ENCODE results near the gene KRT15.

The KRT15 gene

GRCh38 chr17:41518789-41519449, at the start of gene KRT15:
Gene KRT15, minus strand, starts transcription at chr17:41518890. Its CDS starts 63 bp downstream, at chr17:41518827.
- no peak for DNase-seq (ENCODE audit: low spot score)

GRCh38 chr17:41567317-41567716, 48.6 kb upstream of the KRT15 start:
- DNase-seq (ENCODE audit: low spot score), result no peak

- no peak for DNase-seq (ENCODE audit: low spot score)
Observed at GRCh38 chr17:41565338-41565737, 46.6 kb upstream of the KRT15 start.

GRCh38 chr17:41563607-41564170, 45.0 kb upstream of the KRT15 start:
- no peak for DNase-seq (ENCODE audit: low spot score)

- DNase-seq (ENCODE audit: low spot score), result no peak
Observed at GRCh38 chr17:41561554-41561953, 42.9 kb upstream of the KRT15 start.

GRCh38 chr17:41559548-41559947, 40.9 kb upstream of the KRT15 start:
- DNase-seq (ENCODE audit: low spot score), result no peak

- no peak for DNase-seq (ENCODE audit: low spot score)
Observed at GRCh38 chr17:41556931-41557330, 38.2 kb upstream of the KRT15 start.

GRCh38 chr17:41556306-41556705, 37.6 kb upstream of the KRT15 start:
- DNase-seq (ENCODE audit: low spot score), result no peak

- no peak for DNase-seq (ENCODE audit: low spot score)
Observed at GRCh38 chr17:41555105-41555887, 36.6 kb upstream of the KRT15 start.

- no peak for DNase-seq (ENCODE audit: low spot score)
Observed at GRCh38 chr17:41553987-41554680, 35.4 kb upstream of the KRT15 start.

GRCh38 chr17:41553176-41553575, 34.5 kb upstream of the KRT15 start:
- DNase-seq (ENCODE audit: low spot score), result no peak

- DNase-seq (ENCODE audit: low spot score), result no peak
Observed at GRCh38 chr17:41552455-41552854, 33.8 kb upstream of the KRT15 start.

GRCh38 chr17:41551365-41551764, 32.7 kb upstream of the KRT15 start:
- no peak for DNase-seq (ENCODE audit: low spot score)

- DNase-seq (ENCODE audit: low spot score), result no peak
Observed at GRCh38 chr17:41549596-41550039, 30.9 kb upstream of the KRT15 start.

- DNase-seq (ENCODE audit: low spot score), result peak; percentile 82
Observed at GRCh38 chr17:41548844-41549595, 30.3 kb upstream of the KRT15 start.

- DNase-seq (ENCODE audit: low spot score), result no peak
Observed at GRCh38 chr17:41547921-41548843, 29.5 kb upstream of the KRT15 start.

GRCh38 chr17:41547378-41547841, 28.7 kb upstream of the KRT15 start:
- DNase-seq (ENCODE audit: low spot score), result no peak

- DNase-seq (ENCODE audit: low spot score), result no peak
Observed at GRCh38 chr17:41546819-41547218, 28.1 kb upstream of the KRT15 start.

- no peak for DNase-seq (ENCODE audit: low spot score)
Observed at GRCh38 chr17:41545829-41546410, 27.2 kb upstream of the KRT15 start.

- no peak for DNase-seq (ENCODE audit: low spot score)
Observed at GRCh38 chr17:41544935-41545334, 26.2 kb upstream of the KRT15 start.

Data from NAMALWA (cell line).